Memory B cell (primary cell): ENCODE measurements around the gene FAM162B.

Experiments
- ATAC-seq: fragments of 150-1000 bp; cut with Tn5 transposase; 2 replicates; pipeline ENCODE4 v1.10.0; 2021; ENCODE audit warnings: low read depth, mild to moderate bottlenecking, moderate library complexity
- DNase-seq, 2 donors: peaks; one replicate each; pipeline ENCODE4 v3.0.0; 2022; ENCODE audit warnings: low spot score in 2 of 2
- H3K27ac Mint-ChIP-seq: one replicate; pipeline ENCODE4 v1.8.0; 2022; ENCODE audit warnings: mild to moderate bottlenecking, moderate library complexity, mixed read lengths
- H3K27me3 Mint-ChIP-seq: one replicate; pipeline ENCODE4 v1.8.0; 2022; ENCODE audit warnings: mixed read lengths
- H3K36me3 Mint-ChIP-seq: one replicate; pipeline ENCODE4 v1.8.0; 2022; ENCODE audit warnings: mild to moderate bottlenecking, mixed read lengths
- H3K4me1 Mint-ChIP-seq: one replicate; pipeline ENCODE4 v1.8.0; 2022; ENCODE audit warnings: mixed read lengths
- H3K4me3 Mint-ChIP-seq: one replicate; pipeline ENCODE4 v1.8.0; 2022; ENCODE audit warnings: mild to moderate bottlenecking, moderate library complexity, mixed read lengths
- H3K9me3 Mint-ChIP-seq: one replicate; pipeline ENCODE4 v1.8.0; 2022; ENCODE audit warnings: mixed read lengths

Gene FAM162B

GRCh38 chr6:116764961-116765841, at the start of gene FAM162B:
TSS of gene FAM162B (minus strand) at chr6:116765719. CDS start at chr6:116765576, 143 bp downstream.
- peaks cover 14% of the 10 kb centered on the region for H3K27me3 Mint-ChIP-seq
- peak; percentile 19 for ATAC-seq
- peaks cover 3% of the 10 kb centered on the region for H3K4me1 Mint-ChIP-seq
- no peaks in the 10 kb centered on the region for H3K9me3 Mint-ChIP-seq
- peaks cover 2% of the 10 kb centered on the region for H3K36me3 Mint-ChIP-seq
- H3K4me3 Mint-ChIP-seq: peak within 1 kb of the TSS; percentile 74
- H3K27ac Mint-ChIP-seq: no peak within 1 kb of the TSS
- no peak for DNase-seq

GRCh38 chr6:116812051-116812650, 46.6 kb upstream of the FAM162B start:
- no peak for ATAC-seq
- peaks cover 1% of the 10 kb centered on the region for H3K27me3 Mint-ChIP-seq
- no peaks in the 10 kb centered on the region for H3K36me3 Mint-ChIP-seq
- no peak for DNase-seq
- H3K27ac Mint-ChIP-seq: no peak overlapping the region
- no peaks in the 10 kb centered on the region for H3K4me1 Mint-ChIP-seq
- H3K4me3 Mint-ChIP-seq: no peak overlapping the region
- H3K9me3 Mint-ChIP-seq: peaks cover 13% of the 10 kb centered on the region

- H3K4me3 Mint-ChIP-seq: no peak overlapping the region
- H3K36me3 Mint-ChIP-seq: no peaks in the 10 kb centered on the region
- no peaks in the 10 kb centered on the region for H3K4me1 Mint-ChIP-seq
- H3K27ac Mint-ChIP-seq: no peak overlapping the region
- H3K27me3 Mint-ChIP-seq: peaks cover 11% of the 10 kb centered on the region
- DNase-seq (no peak), ATAC-seq (no peak)
- no peaks in the 10 kb centered on the region for H3K9me3 Mint-ChIP-seq
Measured at GRCh38 chr6:116801971-116802370, 36.5 kb upstream of the FAM162B start.

GRCh38 chr6:116799945-116800344, 34.4 kb upstream of the FAM162B start:
- no peak for ATAC-seq
- no peaks in the 10 kb centered on the region for H3K36me3 Mint-ChIP-seq
- H3K27me3 Mint-ChIP-seq: peaks cover 11% of the 10 kb centered on the region
- no peaks in the 10 kb centered on the region for H3K4me1 Mint-ChIP-seq
- H3K4me3 Mint-ChIP-seq: no peak overlapping the region
- H3K27ac Mint-ChIP-seq: no peak overlapping the region
- H3K9me3 Mint-ChIP-seq: no peaks in the 10 kb centered on the region
- DNase-seq: no peak

- Mint-ChIP-seq H3K27me3 (peaks cover 9% of the 10 kb centered on the region), H3K27ac (no peak overlapping the region), H3K9me3 (no peaks in the 10 kb centered on the region), H3K4me1 (no peaks in the 10 kb centered on the region), H3K4me3 (no peak overlapping the region), H3K36me3 (no peaks in the 10 kb centered on the region)
- ATAC-seq: no peak
- DNase-seq: no peak
Measured at GRCh38 chr6:116797585-116797984, 32.1 kb upstream of the FAM162B start.

- Mint-ChIP-seq H3K4me3 (no peak overlapping the region), H3K27ac (no peak overlapping the region), H3K9me3 (no peaks in the 10 kb centered on the region), H3K4me1 (no peaks in the 10 kb centered on the region), H3K36me3 (no peaks in the 10 kb centered on the region), H3K27me3 (peaks cover 5% of the 10 kb centered on the region)
- no peak for DNase-seq
- no peak for ATAC-seq
Measured at GRCh38 chr6:116793224-116793623, 27.7 kb upstream of the FAM162B start.

- H3K4me3 Mint-ChIP-seq: no peak overlapping the region
- DNase-seq (no peak), ATAC-seq (no peak)
- no peaks in the 10 kb centered on the region for H3K9me3 Mint-ChIP-seq
- no peaks in the 10 kb centered on the region for H3K36me3 Mint-ChIP-seq
- no peaks in the 10 kb centered on the region for H3K4me1 Mint-ChIP-seq
- no peak overlapping the region for H3K27ac Mint-ChIP-seq
- H3K27me3 Mint-ChIP-seq: peaks cover 2% of the 10 kb centered on the region
Measured at GRCh38 chr6:116783852-116784251, 18.3 kb upstream of the FAM162B start.

GRCh38 chr6:116779573-116780164, 14.2 kb upstream of the FAM162B start:
- DNase-seq (no peak), ATAC-seq (no peak)
- no peak overlapping the region for H3K4me3 Mint-ChIP-seq
- H3K27me3 Mint-ChIP-seq: no peaks in the 10 kb centered on the region
- H3K27ac Mint-ChIP-seq: no peak overlapping the region
- H3K36me3 Mint-ChIP-seq: no peaks in the 10 kb centered on the region
- H3K4me1 Mint-ChIP-seq: no peaks in the 10 kb centered on the region
- H3K9me3 Mint-ChIP-seq: no peaks in the 10 kb centered on the region

- H3K27me3 Mint-ChIP-seq: peaks cover 4% of the 10 kb centered on the region
- H3K27ac Mint-ChIP-seq: no peak overlapping the region
- DNase-seq (no peak), ATAC-seq (no peak)
- no peaks in the 10 kb centered on the region for H3K4me1 Mint-ChIP-seq
- no peak overlapping the region for H3K4me3 Mint-ChIP-seq
- H3K36me3 Mint-ChIP-seq: no peaks in the 10 kb centered on the region
- no peaks in the 10 kb centered on the region for H3K9me3 Mint-ChIP-seq
Measured at GRCh38 chr6:116773886-116774285, 8.4 kb upstream of the FAM162B start.

- Mint-ChIP-seq H3K4me3 (no peak overlapping the region), H3K9me3 (no peaks in the 10 kb centered on the region), H3K27me3 (peaks cover 4% of the 10 kb centered on the region), H3K36me3 (no peaks in the 10 kb centered on the region), H3K4me1 (no peaks in the 10 kb centered on the region), H3K27ac (no peak overlapping the region)
- ATAC-seq: no peak
- no peak for DNase-seq
Measured at GRCh38 chr6:116772450-116772849, 6.9 kb upstream of the FAM162B start.

- H3K27me3 Mint-ChIP-seq: peaks cover 14% of the 10 kb centered on the region
- no peak overlapping the region for H3K4me3 Mint-ChIP-seq
- peaks cover 2% of the 10 kb centered on the region for H3K36me3 Mint-ChIP-seq
- no peak overlapping the region for H3K27ac Mint-ChIP-seq
- DNase-seq (no peak), ATAC-seq (no peak)
- H3K9me3 Mint-ChIP-seq: no peaks in the 10 kb centered on the region
- H3K4me1 Mint-ChIP-seq: peaks cover 3% of the 10 kb centered on the region
Measured at GRCh38 chr6:116767715-116768114, 2.2 kb upstream of the FAM162B start.

GRCh38 chr6:116766506-116767176, 1.1 kb upstream of the FAM162B start:
- peak overlapping the region; percentile 74 for H3K4me3 Mint-ChIP-seq
- peaks cover 2% of the 10 kb centered on the region for H3K36me3 Mint-ChIP-seq
- peaks cover 3% of the 10 kb centered on the region for H3K4me1 Mint-ChIP-seq
- DNase-seq (no peak), ATAC-seq (no peak)
- H3K27ac Mint-ChIP-seq: no peak overlapping the region
- H3K27me3 Mint-ChIP-seq: peaks cover 15% of the 10 kb centered on the region
- H3K9me3 Mint-ChIP-seq: no peaks in the 10 kb centered on the region

- no peak for DNase-seq
- no peak overlapping the region for H3K4me3 Mint-ChIP-seq
- H3K4me1 Mint-ChIP-seq: peaks cover 3% of the 10 kb centered on the region
- no peak for ATAC-seq
- H3K9me3 Mint-ChIP-seq: no peaks in the 10 kb centered on the region
- H3K27ac Mint-ChIP-seq: no peak overlapping the region
- H3K27me3 Mint-ChIP-seq: peaks cover 15% of the 10 kb centered on the region
- H3K36me3 Mint-ChIP-seq: peaks cover 2% of the 10 kb centered on the region
Measured at GRCh38 chr6:116764629-116764960, 924 bp downstream of the FAM162B start.
